ENCODE measurements around the gene AP1S3. TPM values are rescaled to one million over a fixed set of nuclear protein-coding genes. Genes with fewer than 3 reads are reported as not detected.

Gene AP1S3
- total RNA-seq, 2 donors from 2014 or later = 5.6 to 6.9 TPM

DNA sequence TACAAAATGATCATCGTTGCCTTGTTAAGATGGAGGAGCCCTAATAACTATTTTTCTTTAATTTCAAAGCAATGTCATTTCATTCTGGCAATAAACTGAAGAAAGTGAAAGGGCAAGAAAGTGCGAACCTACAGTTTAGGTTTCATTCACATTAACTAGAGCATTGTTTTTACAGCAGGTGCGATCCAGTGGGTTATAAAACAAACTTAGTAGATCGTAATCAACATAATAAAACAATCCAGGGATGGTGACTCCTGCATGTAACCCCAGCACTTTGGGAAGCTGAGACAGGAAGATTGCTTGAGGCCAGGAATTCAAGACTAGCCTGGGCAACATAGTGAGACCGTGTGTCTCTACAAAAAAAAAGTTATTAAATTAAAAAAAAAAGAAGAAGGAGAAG is 51.1 kb downstream of the AP1S3 start:
- Histone ChIP-seq H3K9ac (ENCODE audit: extremely low read depth, low read length, poor library complexity, severe bottlenecking) (no peak overlapping the region), H3K27me3 (ENCODE audit: control insufficient read depth, insufficient read depth, low read length, poor library complexity, severe bottlenecking) (no peaks in the 10 kb centered on the region), H3K4me1 (ENCODE audit: control insufficient read depth, insufficient read depth, low read length) (no peaks in the 10 kb centered on the region), H3K4me3 (ENCODE audit: low read length) (no peak overlapping the region), H3K27ac (ENCODE audit: low read depth, low read length) (no peak overlapping the region), H3K9me3 (ENCODE audit: control insufficient read depth, low read length) (no peaks in the 10 kb centered on the region), H3K36me3 (ENCODE audit: control insufficient read depth, insufficient read depth, low read length) (no peaks in the 10 kb centered on the region)
- no peaks in the 10 kb centered on the region for H3K27me3 Mint-ChIP-seq (ENCODE audit: insufficient read depth)
- no peak overlapping the region for H3K4me3 Mint-ChIP-seq
- WGBS, 2 experiments (ENCODE audit: insufficient coverage in 1 of 2, insufficient read length in 1 of 2) = 86 to 92% methylated on average over 4 to 5 of the region's 5 CpGs
- peaks cover 24% of the 10 kb centered on the region for H3K4me1 Mint-ChIP-seq
- H3K9me3 Mint-ChIP-seq = no peaks in the 10 kb centered on the region
- no peak for DNase-seq
- no peaks in the 10 kb centered on the region for H3K36me3 Mint-ChIP-seq (ENCODE audit: low read depth)
- TF ChIP-seq, protein P1, sequence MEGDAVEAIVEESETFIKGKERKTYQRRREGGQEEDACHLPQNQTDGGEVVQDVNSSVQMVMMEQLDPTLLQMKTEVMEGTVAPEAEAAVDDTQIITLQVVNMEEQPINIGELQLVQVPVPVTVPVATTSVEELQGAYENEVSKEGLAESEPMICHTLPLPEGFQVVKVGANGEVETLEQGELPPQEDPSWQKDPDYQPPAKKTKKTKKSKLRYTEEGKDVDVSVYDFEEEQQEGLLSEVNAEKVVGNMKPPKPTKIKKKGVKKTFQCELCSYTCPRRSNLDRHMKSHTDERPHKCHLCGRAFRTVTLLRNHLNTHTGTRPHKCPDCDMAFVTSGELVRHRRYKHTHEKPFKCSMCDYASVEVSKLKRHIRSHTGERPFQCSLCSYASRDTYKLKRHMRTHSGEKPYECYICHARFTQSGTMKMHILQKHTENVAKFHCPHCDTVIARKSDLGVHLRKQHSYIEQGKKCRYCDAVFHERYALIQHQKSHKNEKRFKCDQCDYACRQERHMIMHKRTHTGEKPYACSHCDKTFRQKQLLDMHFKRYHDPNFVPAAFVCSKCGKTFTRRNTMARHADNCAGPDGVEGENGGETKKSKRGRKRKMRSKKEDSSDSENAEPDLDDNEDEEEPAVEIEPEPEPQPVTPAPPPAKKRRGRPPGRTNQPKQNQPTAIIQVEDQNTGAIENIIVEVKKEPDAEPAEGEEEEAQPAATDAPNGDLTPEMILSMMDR (conservative IDR thresholded peaks at IDR 0.05) = no peak
- no peak overlapping the region for H3K27ac Mint-ChIP-seq

DNA sequence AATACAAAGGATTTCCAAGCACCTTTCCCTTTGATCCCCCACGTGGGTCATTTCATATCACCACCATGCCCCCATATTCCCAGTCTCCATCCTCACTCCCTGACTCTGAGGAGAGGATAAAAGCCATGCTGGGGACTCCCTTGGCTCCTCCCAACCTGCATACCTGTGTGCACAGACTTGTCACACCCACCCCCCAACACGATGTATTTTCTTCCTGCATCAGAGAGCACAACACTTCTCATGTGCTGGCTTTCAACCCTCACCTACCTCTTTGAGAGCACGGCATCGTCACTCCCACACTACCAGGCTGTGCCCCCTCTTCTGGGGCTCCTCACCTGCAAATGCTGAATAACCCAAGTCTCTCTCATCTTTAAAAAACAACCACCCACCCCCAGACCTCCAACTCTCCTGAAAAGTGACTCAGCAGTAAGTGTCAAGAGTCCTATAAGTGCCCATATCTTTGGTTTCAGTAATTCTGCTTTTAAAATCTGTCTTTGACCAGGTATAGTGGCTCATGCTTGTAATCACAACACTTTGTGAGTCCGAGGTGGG is 53.1 kb downstream of the AP1S3 start:
- no peak overlapping the region for H3K27ac Mint-ChIP-seq
- Histone ChIP-seq H3K4me1 (ENCODE audit: control insufficient read depth, insufficient read depth, low read length) (no peaks in the 10 kb centered on the region), H3K27ac (ENCODE audit: low read depth, low read length) (no peak overlapping the region), H3K27me3 (ENCODE audit: control insufficient read depth, insufficient read depth, low read length, poor library complexity, severe bottlenecking) (no peaks in the 10 kb centered on the region), H3K4me3 (ENCODE audit: low read length) (no peak overlapping the region), H3K9ac (ENCODE audit: extremely low read depth, low read length, poor library complexity, severe bottlenecking) (no peak overlapping the region), H3K9me3 (ENCODE audit: control insufficient read depth, low read length) (no peaks in the 10 kb centered on the region), H3K36me3 (ENCODE audit: control insufficient read depth, insufficient read depth, low read length) (no peaks in the 10 kb centered on the region)
- WGBS, 2 experiments (ENCODE audit: insufficient coverage in 1 of 2, insufficient read length in 1 of 2) = 90 to 91% methylated on average over 4 to 5 of the region's 5 CpGs
- H3K4me3 Mint-ChIP-seq = no peak overlapping the region
- no peaks in the 10 kb centered on the region for H3K27me3 Mint-ChIP-seq (ENCODE audit: insufficient read depth)
- no peaks in the 10 kb centered on the region for H3K9me3 Mint-ChIP-seq
- no peak for DNase-seq
- TF ChIP-seq, protein P1 (conservative IDR thresholded peaks at IDR 0.05) = no peak
- no peaks in the 10 kb centered on the region for H3K36me3 Mint-ChIP-seq (ENCODE audit: low read depth)
- peaks cover 24% of the 10 kb centered on the region for H3K4me1 Mint-ChIP-seq

DNA sequence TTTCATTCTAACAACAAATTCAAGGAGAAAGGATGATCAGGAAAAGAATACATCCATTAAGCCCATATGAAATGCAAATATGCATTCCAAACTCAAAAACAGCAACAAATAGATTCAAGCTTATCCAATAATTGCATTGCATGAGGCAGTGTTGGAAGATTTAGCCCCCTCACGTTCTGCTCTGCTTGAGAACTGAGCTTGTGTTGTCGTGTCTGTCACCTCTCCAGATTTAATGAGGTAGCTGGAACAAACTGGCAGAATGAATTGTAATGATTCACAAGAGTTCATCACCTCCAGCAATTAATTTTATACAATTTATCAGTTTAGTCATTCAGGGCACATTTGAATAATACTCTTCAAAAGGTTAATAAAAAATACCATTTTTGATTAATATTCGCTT is 54.8 kb downstream of the AP1S3 start:
- WGBS, 2 experiments (ENCODE audit: insufficient coverage in 1 of 2, insufficient read length in 1 of 2) = 71 to 72% methylated on average over 1 to 3 of the region's 3 CpGs
- DNase-seq = no peak
- Histone ChIP-seq H3K36me3 (ENCODE audit: control insufficient read depth, insufficient read depth, low read length) (no peaks in the 10 kb centered on the region), H3K4me3 (ENCODE audit: low read length) (no peak overlapping the region), H3K9ac (ENCODE audit: extremely low read depth, low read length, poor library complexity, severe bottlenecking) (no peak overlapping the region), H3K9me3 (ENCODE audit: control insufficient read depth, low read length) (no peaks in the 10 kb centered on the region), H3K27ac (ENCODE audit: low read depth, low read length) (no peak overlapping the region), H3K4me1 (ENCODE audit: control insufficient read depth, insufficient read depth, low read length) (no peaks in the 10 kb centered on the region), H3K27me3 (ENCODE audit: control insufficient read depth, insufficient read depth, low read length, poor library complexity, severe bottlenecking) (no peaks in the 10 kb centered on the region)
- TF ChIP-seq, protein P1 (conservative IDR thresholded peaks at IDR 0.05) = no peak
- H3K27ac Mint-ChIP-seq = peak overlapping the region; percentile 22
- no peaks in the 10 kb centered on the region for H3K27me3 Mint-ChIP-seq (ENCODE audit: insufficient read depth)
- no peaks in the 10 kb centered on the region for H3K9me3 Mint-ChIP-seq
- H3K4me1 Mint-ChIP-seq = peaks cover 24% of the 10 kb centered on the region
- no peak overlapping the region for H3K4me3 Mint-ChIP-seq
- no peaks in the 10 kb centered on the region for H3K36me3 Mint-ChIP-seq (ENCODE audit: low read depth)

Data from endodermal cell (in vitro differentiated cells).